Germinal center (tissue), 1 donor: ENCODE results near the gene GGNBP2.

Experiments used
- DNase-seq: peaks from one replicate; pipeline ENCODE4 v3.0.0; 2012; ENCODE audit warnings: mixed read lengths, low spot score

GGNBP2 gene

GRCh38 chr17:36632916-36633771 is 88.4 kb downstream of the GGNBP2 start:
- no peak for DNase-seq
